CD1c-positive myeloid dendritic cell (primary cell): ENCODE measurements around the gene IFIT1.
"Not testable (repeated sequence)": the region's sequence is repeated elsewhere in the genome, so short reads cannot be mapped to it uniquely, and the experiment has no call there.

ENCODE experiments used
- DNase-seq: peaks from one replicate; pipeline ENCODE4 v3.0.0-alpha.2; 2016; ENCODE audit errors: extremely low spot score

Gene IFIT1

GRCh38 chr10:89367529-89367928, 24.9 kb upstream of the IFIT1 start:
- no peak for DNase-seq

GRCh38 chr10:89368129-89368528, 24.3 kb upstream of the IFIT1 start:
- DNase-seq = no peak

DNA sequence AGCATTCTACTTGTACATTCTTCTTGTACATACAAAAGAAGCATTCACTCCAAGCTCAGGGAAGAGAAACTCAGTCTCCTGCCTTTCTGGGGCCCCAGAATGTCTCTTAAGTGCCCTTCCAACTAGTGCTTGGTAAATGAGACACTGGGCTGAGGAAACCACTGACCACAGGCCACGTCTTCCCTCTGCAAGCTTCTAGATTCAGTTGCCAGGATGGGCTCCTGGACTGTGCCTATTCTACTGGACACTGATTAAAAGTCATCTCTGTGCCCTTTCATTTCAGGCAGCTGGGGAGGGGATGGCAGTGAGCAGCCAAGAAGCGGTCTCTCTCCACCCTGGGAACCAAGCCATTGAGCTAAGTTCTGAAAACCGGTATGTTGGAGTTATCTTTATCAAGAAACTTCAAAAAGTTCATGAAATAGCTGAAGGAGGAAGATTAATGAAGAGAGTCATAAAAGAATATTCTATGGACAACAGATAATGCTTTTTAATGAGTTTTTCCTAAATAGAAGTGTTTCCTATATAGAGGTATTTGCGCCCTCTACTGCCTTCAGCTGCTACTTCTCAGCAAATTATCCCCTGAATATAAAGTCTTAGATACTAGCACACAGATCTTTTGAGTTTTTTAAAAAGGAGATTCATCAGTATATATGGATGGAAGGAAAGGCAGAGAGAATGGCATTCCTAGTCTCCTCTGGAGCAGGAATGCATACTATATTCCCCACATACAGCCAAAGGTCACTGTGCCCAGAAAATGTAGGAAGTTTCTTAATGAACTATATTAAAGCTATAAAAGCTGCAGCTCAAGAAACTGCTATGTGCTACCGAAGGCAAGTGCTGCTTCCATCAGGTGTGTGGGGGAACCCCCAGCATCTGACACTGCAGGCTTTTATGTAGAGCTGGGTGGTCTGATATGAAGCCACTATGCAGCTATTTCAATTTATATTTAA, 23.0 kb upstream of the IFIT1 start:
- DNase-seq = peak; percentile 39

- DNase-seq = no peak
Measured at GRCh38 chr10:89371079-89371478, 21.3 kb upstream of the IFIT1 start.

GRCh38 chr10:89371987-89372386, 20.4 kb upstream of the IFIT1 start:
- no peak for DNase-seq

GRCh38 chr10:89373916-89374711, 18.3 kb upstream of the IFIT1 start:
- no peak for DNase-seq

GRCh38 chr10:89374713-89375141, 17.7 kb upstream of the IFIT1 start:
- no peak for DNase-seq

DNA sequence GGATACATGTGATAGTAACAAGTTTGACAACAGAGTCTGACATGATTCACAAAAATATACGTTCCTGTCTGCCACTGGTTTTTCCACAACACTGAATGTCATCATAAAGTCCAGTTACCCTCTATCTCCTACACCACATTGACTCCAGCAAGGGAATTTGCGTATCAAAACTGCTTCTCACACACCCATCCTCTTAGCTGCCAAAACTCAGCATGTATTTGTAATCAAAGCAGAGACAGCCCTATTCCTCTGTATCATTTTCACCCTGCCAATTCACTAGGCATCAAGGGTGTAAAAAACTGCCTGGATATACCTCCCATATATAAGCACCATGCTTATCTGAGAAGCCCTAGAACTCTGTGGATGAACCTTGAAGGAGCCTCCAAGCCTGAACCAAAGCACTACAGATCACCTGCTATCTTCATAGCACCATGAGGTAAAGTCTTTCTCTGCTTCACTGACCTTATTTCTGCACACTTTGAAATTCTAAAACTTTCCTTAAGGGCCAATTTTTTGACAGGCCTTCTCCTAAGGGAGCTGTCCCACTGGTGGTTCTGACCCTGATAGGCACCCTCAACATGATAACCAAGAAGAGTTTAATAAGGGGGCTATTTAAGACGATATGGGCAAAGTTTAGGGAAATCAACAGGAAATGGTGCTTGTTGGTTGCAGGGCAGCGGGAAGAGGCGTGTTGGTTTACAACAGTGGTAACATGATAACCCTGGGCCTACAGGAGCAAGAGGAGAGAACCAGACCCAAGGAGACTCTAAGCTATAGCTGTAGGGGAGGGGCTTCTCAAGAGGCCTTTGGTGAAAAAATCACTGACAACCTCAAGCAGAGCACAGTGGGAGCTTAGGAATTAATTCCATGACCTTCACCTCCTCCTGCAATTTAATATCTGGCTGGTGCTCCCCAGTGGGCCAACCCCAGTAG, 14.5 kb upstream of the IFIT1 start, which contains the start of gene IFIT1B:
IFIT1B (plus strand) TSS at position 352 of the 933 bp plus-strand sequence; CDS start at position 432, 80 bp downstream.
- no peak for DNase-seq

- DNase-seq = no peak
Measured at GRCh38 chr10:89379103-89379502, 13.3 kb upstream of the IFIT1 start.

GRCh38 chr10:89382757-89383156, 9.7 kb upstream of the IFIT1 start:
- no peak for DNase-seq

- DNase-seq = peak; percentile 75
Measured at GRCh38 chr10:89384474-89385340, 7.7 kb upstream of the IFIT1 start.

DNA sequence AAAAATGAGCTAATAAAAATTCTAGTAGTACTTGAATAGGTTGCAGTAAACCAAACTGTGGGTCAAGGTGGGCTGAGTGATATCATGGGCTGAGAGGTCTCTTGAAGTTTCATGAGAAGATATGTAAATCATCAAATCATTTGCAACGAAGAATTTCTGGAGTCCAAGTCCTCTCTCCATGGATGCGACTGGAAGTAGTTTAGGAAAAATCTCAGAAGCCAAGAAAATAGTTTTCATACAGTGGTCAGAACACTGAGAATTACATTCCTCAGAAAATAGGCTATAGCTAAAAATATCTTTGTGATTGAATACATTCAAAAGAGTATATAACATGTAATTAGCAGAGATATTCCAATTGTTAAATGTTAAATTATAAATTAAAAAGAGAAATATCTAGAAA, 3.6 kb upstream of the IFIT1 start:
- DNase-seq = no peak

DNA sequence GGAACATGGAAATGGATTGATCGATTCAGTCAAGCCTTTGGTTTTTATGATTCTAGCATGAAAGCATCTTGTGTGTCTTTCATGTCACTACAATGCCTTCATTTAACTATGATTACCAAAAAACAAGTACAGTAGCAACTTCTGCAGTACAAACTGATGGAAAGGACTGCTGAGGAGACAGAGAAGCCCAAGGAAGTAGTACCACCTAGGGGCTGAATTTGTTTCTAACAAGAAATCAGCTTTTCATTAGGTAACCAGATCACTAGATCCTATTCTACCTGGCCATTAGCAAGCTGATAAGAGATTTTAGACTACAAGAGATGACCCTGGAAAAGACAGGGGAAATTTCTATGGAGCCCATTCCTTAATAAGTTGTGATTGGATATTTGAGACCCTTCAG, 3.2 kb upstream of the IFIT1 start:
- peak; percentile 11 for DNase-seq

- DNase-seq = no peak
Measured at GRCh38 chr10:89390476-89391225, 1.8 kb upstream of the IFIT1 start.

- not testable (repeated sequence) for DNase-seq
Measured at GRCh38 chr10:89391226-89391576, 1.2 kb upstream of the IFIT1 start.

DNA sequence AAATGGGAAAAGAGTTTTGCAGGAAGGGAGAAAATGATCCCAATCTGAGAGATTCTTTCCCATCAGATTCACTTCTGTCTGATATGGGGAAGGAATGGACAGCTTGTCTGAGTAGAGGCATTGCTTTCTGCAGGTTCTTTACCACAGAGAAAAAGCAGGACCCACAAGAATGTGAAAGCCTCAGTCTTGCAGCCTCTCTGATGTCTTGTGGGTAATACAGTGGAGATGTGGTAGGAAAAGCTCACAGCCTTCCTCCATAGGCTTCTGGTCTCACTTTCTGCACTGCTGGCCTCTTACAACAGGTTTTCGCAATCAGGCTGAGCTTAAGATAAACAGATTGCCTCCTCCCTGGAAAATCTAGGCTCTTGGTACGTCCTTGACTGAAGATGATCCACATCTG, 551 bp downstream of the IFIT1 start:
- DNase-seq = no peak

- DNase-seq = no peak
Measured at GRCh38 chr10:89393898-89394297, 1.5 kb downstream of the IFIT1 start.

DNA sequence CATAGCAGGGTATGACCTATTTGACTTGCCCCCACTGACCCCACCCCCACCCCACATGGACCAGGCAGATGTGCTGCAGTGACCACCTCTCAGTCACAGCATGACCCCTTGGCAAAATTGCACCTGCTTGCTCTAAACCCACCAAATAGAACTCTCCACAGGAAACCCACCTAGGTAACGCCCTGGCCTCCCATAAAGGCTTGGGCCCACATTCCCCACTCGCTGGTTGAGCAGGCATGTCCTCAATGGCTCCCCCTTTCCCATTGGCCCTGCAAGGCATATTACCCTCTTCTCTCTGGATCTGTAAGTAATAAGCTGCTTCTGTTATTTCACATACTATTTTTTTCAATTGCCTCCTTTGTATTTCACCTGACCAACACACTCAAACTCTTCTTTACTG, 2.7 kb downstream of the IFIT1 start:
- DNase-seq = no peak

DNA sequence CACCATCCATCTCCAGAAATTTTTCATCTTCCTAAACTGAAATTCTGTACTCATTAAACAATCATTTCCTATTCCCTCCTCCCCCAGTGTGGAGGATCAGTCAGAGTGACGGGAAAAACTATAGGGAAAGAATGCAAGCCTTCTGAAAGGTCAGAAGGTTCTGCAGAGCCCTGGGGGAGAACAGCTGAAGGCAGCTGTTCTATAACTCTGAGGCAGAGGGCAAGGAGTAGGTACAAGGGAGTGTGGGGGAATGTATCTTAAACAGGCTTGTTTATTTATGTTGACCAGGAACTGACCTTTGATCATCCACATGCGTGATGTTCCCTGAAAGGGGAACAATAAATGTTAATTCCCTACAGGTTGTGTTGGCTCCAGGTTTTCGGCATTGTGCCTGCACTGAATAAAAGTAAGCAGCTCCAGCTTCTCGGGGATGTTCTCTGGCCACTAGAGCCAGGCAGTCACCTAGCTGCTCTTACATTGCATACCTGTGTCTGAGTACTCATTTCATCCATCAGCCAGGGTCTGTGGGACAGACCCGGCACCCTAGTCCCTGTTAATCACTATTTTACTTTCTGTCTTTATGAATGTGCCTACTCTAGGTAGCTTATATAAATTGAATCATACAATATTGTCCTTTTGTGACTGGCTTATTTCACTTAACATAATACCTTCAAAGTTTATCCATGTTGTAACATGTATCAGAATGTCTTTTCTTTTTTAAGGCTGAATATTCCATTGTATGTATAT, 5.8 kb downstream of the IFIT1 start:
- DNase-seq = no peak
